ENCODE data around the gene RIGI. TPM values are rescaled to one million over a fixed set of nuclear protein-coding genes. Genes with fewer than 3 reads are reported as not detected.
A peak's percentile ranks its signal among the peaks of the same experiment; 100 is the strongest.

Gene RIGI
- total and polyA plus RNA-seq, 2 of the 13 experiments (the other 11 are each of a cell fraction or from before 2014, with no cell fraction given) = 3.0 to 8.2 TPM

DNA sequence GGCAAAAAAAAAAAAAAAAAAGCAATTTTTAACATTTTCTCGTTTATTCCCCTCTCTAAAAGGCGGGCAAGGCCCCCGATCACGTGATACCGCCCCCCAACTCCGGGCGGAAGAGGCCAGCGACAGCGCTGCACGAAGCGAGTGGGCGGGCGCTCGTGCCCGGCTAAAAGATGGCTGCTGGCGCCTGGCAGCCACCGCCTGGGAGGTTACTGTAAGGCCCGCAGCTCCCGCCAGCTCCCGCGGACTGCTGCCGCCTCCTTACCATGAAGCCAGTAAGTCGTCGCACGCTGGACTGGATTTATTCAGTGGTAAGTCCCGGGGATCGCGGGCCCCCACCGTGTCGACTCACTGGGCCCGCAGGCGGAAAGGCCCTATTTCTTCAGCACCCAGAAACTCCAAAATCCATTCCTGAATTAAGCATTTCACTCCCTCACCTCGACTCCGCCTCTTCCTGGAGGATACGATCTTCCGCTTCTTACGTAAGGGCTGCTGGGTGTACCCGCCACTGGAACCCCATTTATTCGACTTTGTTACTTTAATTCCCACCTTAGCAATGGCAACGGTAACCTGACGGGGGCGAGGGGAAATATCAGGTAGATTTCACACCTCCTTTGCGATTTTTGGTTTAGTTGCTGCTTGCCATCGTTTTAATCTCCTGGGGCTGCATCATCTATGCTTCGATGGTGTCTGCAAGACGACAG is 26.3 kb upstream of the RIGI start, which contains the start of the genes SMIM27 and TOPORS (continued):
- TF ChIP-seq POGZ (CRISPR knock-in tag; IDR thresholded peaks at IDR 0.05) (peak; percentile 65), ZNF589 (CRISPR knock-in tag; conservative IDR thresholded peaks at IDR 0.05) (0 out of 2 replicates have a peak, but pooled peaks have one; percentile 28), ZNF549 (CRISPR knock-in tag; IDR thresholded peaks at IDR 0.05) (no peak), SALL1 (CRISPR knock-in tag; IDR thresholded peaks at IDR 0.05) (peak; percentile 79; the same call in 1 of the 2 replicates), KMT2A (CRISPR knock-in tag; IDR thresholded peaks at IDR 0.05) (peak; percentile 66; the same call in 1 of the 2 replicates), SRSF1 (optimal IDR thresholded peaks at IDR 0.05; ENCODE audit: low read depth, low read length) (peak; percentile 47), ZNF44 (CRISPR knock-in tag; IDR thresholded peaks at IDR 0.05) (no peak), TGIF2 (CRISPR knock-in tag; IDR thresholded peaks at IDR 0.05) (no peak), ZBTB20 (CRISPR knock-in tag; IDR thresholded peaks at IDR 0.05; ENCODE audit: borderline replicate concordance, low read depth) (peak; percentile 94), ZNF430 (CRISPR knock-in tag; IDR thresholded peaks at IDR 0.05) (peak; percentile 70; the same call in 1 of the 2 replicates), RXRB (CRISPR knock-in tag; IDR thresholded peaks at IDR 0.05; ENCODE audit: borderline replicate concordance) (peak; percentile 60; the same call in 1 of the 2 replicates), ZNF350 (CRISPR knock-in tag; IDR thresholded peaks at IDR 0.05; ENCODE audit: borderline replicate concordance, low read depth) (peak; percentile 87), ZNF737 (CRISPR knock-in tag; IDR thresholded peaks at IDR 0.05; ENCODE audit: borderline replicate concordance) (no peak), ATF7-NPFF (CRISPR knock-in tag; IDR thresholded peaks at IDR 0.05; ENCODE audit: low read depth) (peak; percentile 64; the same call in 1 of the 2 replicates), RFX5 (IDR thresholded peaks at IDR 0.05; ENCODE audit: low read depth, low read length) (no peak), ZNF24 (IDR thresholded peaks at IDR 0.05) (no peak), BCL6 (CRISPR knock-in tag; IDR thresholded peaks at IDR 0.05) (peak; percentile 38; the same call in 1 of the 2 replicates), GPN1 (CRISPR knock-in tag; IDR thresholded peaks at IDR 0.05; ENCODE audit: borderline replicate concordance) (no peak), RFXANK (CRISPR knock-in tag; IDR thresholded peaks at IDR 0.05) (no peak)
- TF ChIP-seq, protein P1, sequence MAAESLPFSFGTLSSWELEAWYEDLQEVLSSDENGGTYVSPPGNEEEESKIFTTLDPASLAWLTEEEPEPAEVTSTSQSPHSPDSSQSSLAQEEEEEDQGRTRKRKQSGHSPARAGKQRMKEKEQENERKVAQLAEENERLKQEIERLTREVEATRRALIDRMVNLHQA (CRISPR knock-in tag; IDR thresholded peaks at IDR 0.05) = peak; percentile 35; the same call in 1 of the 2 replicates
- TF ChIP-seq, protein P2, sequence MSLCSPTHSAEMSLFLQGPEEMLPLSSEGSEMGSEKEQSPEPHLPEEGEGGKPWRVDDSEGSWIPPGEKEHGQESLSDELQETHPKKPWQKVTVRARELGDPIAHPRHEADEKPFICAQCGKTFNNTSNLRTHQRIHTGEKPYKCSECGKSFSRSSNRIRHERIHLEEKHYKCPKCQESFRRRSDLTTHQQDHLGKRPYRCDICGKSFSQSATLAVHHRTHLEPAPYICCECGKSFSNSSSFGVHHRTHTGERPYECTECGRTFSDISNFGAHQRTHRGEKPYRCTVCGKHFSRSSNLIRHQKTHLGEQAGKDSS (CRISPR knock-in tag; IDR thresholded peaks at IDR 0.05; ENCODE audit: borderline replicate concordance, low read depth) = peak; percentile 54; the same call in 1 of the 2 replicates
- TF ChIP-seq, protein P3, sequence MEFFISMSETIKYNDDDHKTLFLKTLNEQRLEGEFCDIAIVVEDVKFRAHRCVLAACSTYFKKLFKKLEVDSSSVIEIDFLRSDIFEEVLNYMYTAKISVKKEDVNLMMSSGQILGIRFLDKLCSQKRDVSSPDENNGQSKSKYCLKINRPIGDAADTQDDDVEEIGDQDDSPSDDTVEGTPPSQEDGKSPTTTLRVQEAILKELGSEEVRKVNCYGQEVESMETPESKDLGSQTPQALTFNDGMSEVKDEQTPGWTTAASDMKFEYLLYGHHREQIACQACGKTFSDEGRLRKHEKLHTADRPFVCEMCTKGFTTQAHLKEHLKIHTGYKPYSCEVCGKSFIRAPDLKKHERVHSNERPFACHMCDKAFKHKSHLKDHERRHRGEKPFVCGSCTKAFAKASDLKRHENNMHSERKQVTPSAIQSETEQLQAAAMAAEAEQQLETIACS (CRISPR knock-in tag; IDR thresholded peaks at IDR 0.05) = 0 out of 2 replicates have a peak, but pooled peaks have one; percentile 20
- TF ChIP-seq, protein P4, sequence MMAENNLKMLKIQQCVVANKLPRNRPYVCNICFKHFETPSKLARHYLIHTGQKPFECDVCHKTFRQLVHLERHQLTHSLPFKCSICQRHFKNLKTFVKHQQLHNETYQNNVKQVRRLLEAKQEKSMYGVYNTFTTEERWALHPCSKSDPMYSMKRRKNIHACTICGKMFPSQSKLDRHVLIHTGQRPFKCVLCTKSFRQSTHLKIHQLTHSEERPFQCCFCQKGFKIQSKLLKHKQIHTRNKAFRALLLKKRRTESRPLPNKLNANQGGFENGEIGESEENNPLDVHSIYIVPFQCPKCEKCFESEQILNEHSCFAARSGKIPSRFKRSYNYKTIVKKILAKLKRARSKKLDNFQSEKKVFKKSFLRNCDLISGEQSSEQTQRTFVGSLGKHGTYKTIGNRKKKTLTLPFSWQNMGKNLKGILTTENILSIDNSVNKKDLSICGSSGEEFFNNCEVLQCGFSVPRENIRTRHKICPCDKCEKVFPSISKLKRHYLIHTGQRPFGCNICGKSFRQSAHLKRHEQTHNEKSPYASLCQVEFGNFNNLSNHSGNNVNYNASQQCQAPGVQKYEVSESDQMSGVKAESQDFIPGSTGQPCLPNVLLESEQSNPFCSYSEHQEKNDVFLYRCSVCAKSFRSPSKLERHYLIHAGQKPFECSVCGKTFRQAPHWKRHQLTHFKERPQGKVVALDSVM (CRISPR knock-in tag; IDR thresholded peaks at IDR 0.05) = no peak
- TF ChIP-seq, protein P5, sequence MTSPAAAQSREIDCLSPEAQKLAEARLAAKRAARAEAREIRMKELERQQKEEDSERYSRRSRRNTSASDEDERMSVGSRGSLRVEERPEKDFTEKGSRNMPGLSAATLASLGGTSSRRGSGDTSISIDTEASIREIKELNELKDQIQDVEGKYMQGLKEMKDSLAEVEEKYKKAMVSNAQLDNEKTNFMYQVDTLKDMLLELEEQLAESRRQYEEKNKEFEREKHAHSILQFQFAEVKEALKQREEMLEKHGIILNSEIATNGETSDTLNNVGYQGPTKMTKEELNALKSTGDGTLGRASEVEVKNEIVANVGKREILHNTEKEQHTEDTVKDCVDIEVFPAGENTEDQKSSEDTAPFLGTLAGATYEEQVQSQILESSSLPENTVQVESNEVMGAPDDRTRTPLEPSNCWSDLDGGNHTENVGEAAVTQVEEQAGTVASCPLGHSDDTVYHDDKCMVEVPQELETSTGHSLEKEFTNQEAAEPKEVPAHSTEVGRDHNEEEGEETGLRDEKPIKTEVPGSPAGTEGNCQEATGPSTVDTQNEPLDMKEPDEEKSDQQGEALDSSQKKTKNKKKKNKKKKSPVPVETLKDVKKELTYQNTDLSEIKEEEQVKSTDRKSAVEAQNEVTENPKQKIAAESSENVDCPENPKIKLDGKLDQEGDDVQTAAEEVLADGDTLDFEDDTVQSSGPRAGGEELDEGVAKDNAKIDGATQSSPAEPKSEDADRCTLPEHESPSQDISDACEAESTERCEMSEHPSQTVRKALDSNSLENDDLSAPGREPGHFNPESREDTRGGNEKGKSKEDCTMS (CRISPR knock-in tag; conservative IDR thresholded peaks at IDR 0.05) = no peak

Measured in HepG2 (cell line).